HCT116 (cell line): ENCODE measurements around the gene GLT6D1. TPM values are rescaled to one million over a fixed set of nuclear protein-coding genes. Genes with fewer than 3 reads are reported as not detected.
A peak's percentile ranks its signal among the peaks of the same experiment; 100 is the strongest.

Source experiments
- ATAC-seq: fragments of 200-7000 bp; cut with Tn5 transposase; 2 replicates; pipeline ENCODE4 v1.9.1; 2020; ENCODE audit warnings: mild to moderate bottlenecking, moderate library complexity
- BruUV-seq: library from RNA; stranded (reverse); fragments of 400-500 nt; replicated peaks from 2 replicates; lab custom pipeline; 2021; lab: Mats Ljungman, UMichigan
- CTCF ChIA-PET: fragments of 300-600 bp; sonication (Branson Sonifier 250); formaldehyde crosslinking; loops from one replicate; lab custom pipeline; 2021; ENCODE audit warnings: antibody characterized with exemption; lab: Charles Lee
- POLR2A ChIA-PET: fragments of 300-600, 350-600 bp; sonication (Branson Sonifier 250); formaldehyde crosslinking; loops from one replicate; lab custom pipeline; 2021; ENCODE audit warnings: antibody characterized with exemption; lab: Charles Lee
- RAD21 ChIA-PET, 2 experiments: fragments of 300-600 bp; sonication (Branson Sonifier 250); formaldehyde crosslinking; loops; one replicate each; lab custom pipeline; 2023; ENCODE audit warnings: low total read pairs in 2 of 2; ENCODE audit not compliant: uncharacterized antibody in 2 of 2, unreplicated experiment in 2 of 2, low non-redundant PET in 1 of 2; lab: Charles Lee
- DNase-seq: peaks from one replicate; pipeline ENCODE4 v3.0.0-alpha.2; 2010; ENCODE audit warnings: low read depth, low spot score
- H2AFZ ChIP-seq: fragments of 200-600 bp; shearing (Covaris generic), sonication (generic); 2 replicates; pipeline ENCODE4 v1.6.1; 2017; ENCODE audit warnings: low read depth, mixed run types, mixed read lengths, antibody characterized with exemption, low read length; ENCODE audit not compliant: poor library complexity, severe bottlenecking
- H3K27ac ChIP-seq: 2 replicates; pipeline ENCODE4 v1.5.1; 2012; ENCODE audit warnings: low read depth, low read length
- H3K27me3 ChIP-seq: fragments of 200-600 bp; sonication (generic); 2 replicates; pipeline ENCODE4 v1.6.1; 2016; ENCODE audit warnings: mixed run types, low read length, mixed read lengths; ENCODE audit not compliant: insufficient read depth
- H3K36me3 ChIP-seq, 2 experiments: fragments of 200-500 bp in 1 of 2; fragments of 200-600 bp in 1 of 2; sonication (Bioruptor generic) in 1 of 2; sonication (generic) in 1 of 2; 2 replicates each; pipeline versions ENCODE4 v1.5.1 to v1.6.1; 2014 to 2016; ENCODE audit warnings: low read length in 2 of 2, inconsistent platforms in 1 of 2, mixed read lengths in 1 of 2, mixed run types in 1 of 2; ENCODE audit not compliant: insufficient read depth in 2 of 2, control insufficient read depth in 1 of 2
- H3K4me1 ChIP-seq, 2 experiments: fragments of 200-600 bp in 1 of 2; sonication (generic) in 1 of 2; 2 replicates each; pipeline versions ENCODE4 v1.5.1 to v1.6.1; 2012 to 2017; ENCODE audit warnings: low read length in 2 of 2, inconsistent platforms in 1 of 2, mild to moderate bottlenecking in 1 of 2, mixed read lengths in 1 of 2, mixed run types in 1 of 2, moderate library complexity in 1 of 2; ENCODE audit not compliant: insufficient read depth in 2 of 2, control insufficient read depth in 1 of 2
- H3K4me2 ChIP-seq: fragments of 200-600 bp; sonication (generic); 2 replicates; pipeline ENCODE4 v1.6.1; 2017; ENCODE audit warnings: mixed run types, low read length, mixed read lengths
- H3K4me3 ChIP-seq, 2 experiments: fragments of 200-600 bp in 1 of 2; sonication (generic) in 1 of 2; replicated peaks in 1 of 2; 2 replicates each; pipeline ENCODE4 v1.5.1; 2011 to 2016; ENCODE audit warnings: low read length in 2 of 2, control low read depth in 1 of 2, low read depth in 1 of 2, mild to moderate bottlenecking in 1 of 2, mixed read lengths in 1 of 2, mixed run types in 1 of 2
- H3K79me2 ChIP-seq: fragments of 200-600 bp; sonication (generic); 2 replicates; pipeline ENCODE4 v1.6.1; 2017; ENCODE audit warnings: mild to moderate bottlenecking, mixed run types, low read length, moderate library complexity, mixed read lengths; ENCODE audit not compliant: insufficient read depth
- H3K9ac ChIP-seq: fragments of 200-600 bp; sonication (generic); 2 replicates; pipeline ENCODE4 v1.6.1; 2016; ENCODE audit warnings: low read length, mixed read lengths
- H3K9me2 ChIP-seq: fragments of 200-600 bp; sonication (generic), shearing (Covaris generic); 2 replicates; pipeline ENCODE4 v1.6.1; 2017; ENCODE audit warnings: mixed run types, mild to moderate bottlenecking, moderate library complexity; ENCODE audit not compliant: insufficient read depth
- H3K9me3 ChIP-seq, 2 experiments: fragments of 200-500 bp in 1 of 2; fragments of 200-600 bp in 1 of 2; sonication (Bioruptor generic) in 1 of 2; sonication (generic) in 1 of 2; 2 replicates each; pipeline ENCODE4 v1.6.1; 2014 to 2017; ENCODE audit warnings: low read length in 2 of 2, mixed read lengths in 2 of 2, inconsistent platforms in 1 of 2, low read depth in 1 of 2, mild to moderate bottlenecking in 1 of 2, mixed run types in 1 of 2, moderate library complexity in 1 of 2; ENCODE audit not compliant: control insufficient read depth in 1 of 2, insufficient read depth in 1 of 2
- H4K20me1 ChIP-seq: fragments of 200-600 bp; sonication (generic), shearing (Covaris generic); 2 replicates; pipeline ENCODE4 v1.6.1; 2017; ENCODE audit warnings: mixed run types, mild to moderate bottlenecking, moderate library complexity; ENCODE audit not compliant: insufficient read depth
- ATF3 ChIP-seq: IDR thresholded peaks from 2 replicates; pipeline ENCODE4 v1.6.1; 2012
- CBX3 ChIP-seq: IDR thresholded peaks from 2 replicates; pipeline ENCODE4 v1.6.1; 2012; ENCODE audit warnings: low read depth
- MAX ChIP-seq: IDR thresholded peaks from 2 replicates; pipeline ENCODE4 v1.6.1; 2012
- ZFX ChIP-seq: fragments of 450-650 bp; IDR thresholded peaks from 2 replicates; pipeline ENCODE4 v1.6.1; 2017
- intact Hi-C: fragments of 100-400 bp; cut with micrococcal nuclease; formaldehyde crosslinking; loops from 2 replicates; pipeline ENCODE4 v1.10.0; 2022
- total RNA-seq: library from RNA; stranded (reverse); gene quantifications from one replicate; pipeline ENCODE4 v1.2.1, GENCODE V29; 2021; ENCODE audit not compliant: unreplicated experiment

GLT6D1 gene
- total RNA-seq, 1 experiment from 2014 or later = not detected

- Histone ChIP-seq H3K9me2 (no peaks in the 10 kb centered on the region), H2AFZ (no peak overlapping the region), H3K9me3 (peaks cover 22 to 38% of the 10 kb centered on the region in 2 experiments; a peak in 3 of 4 replicates), H3K9ac (no peak overlapping the region), H3K4me3 (no peak overlapping the region), H3K79me2 (no peaks in the 10 kb centered on the region), H3K27me3 (no peaks in the 10 kb centered on the region), H3K36me3 (no peaks in the 10 kb centered on the region), H4K20me1 (no peaks in the 10 kb centered on the region), H3K4me2 (no peak overlapping the region), H3K4me1 (no peaks in the 10 kb centered on the region), H3K27ac (no peak overlapping the region)
- TF ChIP-seq CBX3 = peak; percentile 91
- TF ChIP-seq ATF3 = no peak
- no peak for TF ChIP-seq MAX
- ChIA-PET RAD21 (no interaction called here), POLR2A (no interaction called here), CTCF (no interaction called here)
- intact Hi-C loops = no loop called here
- DNase-seq = no peak
- BruUV-seq = no TSS peak
- no peak for ATAC-seq
Observed at GRCh38 chr9:135644631-135645218, 5.4 kb upstream of the GLT6D1 start.

DNA sequence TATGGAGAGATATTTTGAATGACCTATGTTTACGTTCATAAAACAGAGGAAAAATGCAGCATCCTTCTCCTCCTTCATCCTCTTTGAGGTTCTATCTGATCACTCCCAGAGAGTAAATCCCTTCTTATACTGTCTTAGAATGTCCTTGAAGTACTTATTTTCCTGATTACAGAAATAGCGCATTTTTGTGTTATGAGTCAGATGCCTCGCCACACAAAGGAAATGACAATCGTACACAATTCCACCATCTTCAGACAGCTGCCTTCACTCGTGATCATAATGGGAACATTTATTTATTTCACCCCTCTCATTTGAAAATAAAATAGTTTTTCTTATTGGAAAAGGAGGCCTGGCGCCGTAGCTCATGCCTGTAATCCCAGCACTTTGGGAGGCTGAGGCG is 2.4 kb upstream of the GLT6D1 start:
- Histone ChIP-seq H3K4me1 (no peaks in the 10 kb centered on the region), H3K36me3 (no peaks in the 10 kb centered on the region), H3K9me3 (peaks cover 12 to 16% of the 10 kb centered on the region in 2 experiments; a peak in 2 of 4 replicates), H4K20me1 (no peaks in the 10 kb centered on the region), H3K79me2 (no peaks in the 10 kb centered on the region), H3K9me2 (no peaks in the 10 kb centered on the region), H3K9ac (no peak overlapping the region)
- POLR2A ChIA-PET = no interaction called here
- DNase-seq = no peak
- no peak for TF ChIP-seq ZFX
- TF ChIP-seq, all 23 proteins: peak for 0
- Histone ChIP-seq H3K27ac (no peak overlapping the region), H3K27me3 (no peaks in the 10 kb centered on the region), H2AFZ (no peak overlapping the region), H3K4me3 (no peak overlapping the region), H3K4me2 (no peak overlapping the region)
- ChIA-PET CTCF (no interaction called here), RAD21 (no interaction called here)
- BruUV-seq = no TSS peak
- no peak for ATAC-seq
- intact Hi-C loops = no loop called here
